GM10248 (cell line): Measurements from ENCODE around the gene RNF13.
"Not testable (repeated sequence)": the region's sequence is repeated elsewhere in the genome, so short reads cannot be mapped to it uniquely, and the experiment has no call there.

Source experiments
- CTCF ChIA-PET: fragments of 300-600 bp; sonication (Branson Sonifier 250); formaldehyde crosslinking; extraction: SDS; loops from one replicate; lab custom pipeline; 2021; ENCODE audit warnings: antibody characterized with exemption; lab: Yijun Ruan, JAX
- POLR2A ChIA-PET: fragments of 350-650 bp; sonication (Branson Sonifier 250); formaldehyde crosslinking; extraction: SDS; loops from one replicate; lab custom pipeline; 2020; ENCODE audit warnings: antibody characterized with exemption; lab: Yijun Ruan, JAX
- DNase-seq: peaks from one replicate; pipeline ENCODE4 v3.0.0; 2012; ENCODE audit errors: extremely low spot score
- CTCF ChIP-seq: IDR thresholded peaks from 2 replicates; pipeline ENCODE4 v1.5.1; 2012; ENCODE audit warnings: mild to moderate bottlenecking, low read depth; ENCODE audit errors: extremely low read depth, missing control alignments, control extremely low read depth

Gene RNF13

GRCh38 chr3:149971403-149972075 is 158.5 kb downstream of the RNF13 start:
- DNase-seq, result peak; percentile 27
- no peak for TF ChIP-seq CTCF
- ChIA-PET CTCF (interaction anchor here (0.8 to 2.5 kb wide), 3 partner anchors 211 to 249 kb away, joined by 3 to 7 read pairs (median 4); no protein-coding TSS in a partner anchor), POLR2A (no interaction called here)

GRCh38 chr3:149975919-149976318 is 162.9 kb downstream of the RNF13 start:
- TF ChIP-seq CTCF, result peak; percentile 27
- no peak for DNase-seq
- ChIA-PET POLR2A (no interaction called here), CTCF (interaction anchor here (1.2 to 2.5 kb wide), 2 partner anchors 9 to 96 kb away, joined by 3 to 9 read pairs; no protein-coding TSS in a partner anchor)

DNA sequence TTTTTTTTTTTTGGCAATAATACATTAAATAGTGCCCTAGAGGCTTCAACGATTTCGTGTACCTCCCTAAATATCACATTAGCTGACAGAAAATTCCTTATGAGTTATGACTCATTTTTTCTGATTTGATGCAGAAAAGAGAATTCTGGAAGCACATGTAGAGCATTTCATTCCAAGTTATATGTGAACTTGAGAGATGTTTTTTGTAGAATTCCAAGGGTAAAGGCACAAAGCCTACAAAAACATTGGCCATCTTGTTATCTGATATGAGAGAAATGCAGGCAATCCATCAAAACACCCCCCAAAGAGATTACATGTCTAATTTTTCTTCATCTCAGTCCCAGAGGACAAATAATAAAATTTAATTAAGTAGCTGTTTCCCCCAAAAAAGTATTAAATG is 164.4 kb downstream of the RNF13 start:
- ChIA-PET CTCF (interaction anchor here (1.0 to 2.5 kb wide), 4 partner anchors 11 to 207 kb away, joined by 3 to 9 read pairs (median 4); no protein-coding TSS in a partner anchor), POLR2A (no interaction called here)
- no peak for TF ChIP-seq CTCF
- no peak for DNase-seq

DNA sequence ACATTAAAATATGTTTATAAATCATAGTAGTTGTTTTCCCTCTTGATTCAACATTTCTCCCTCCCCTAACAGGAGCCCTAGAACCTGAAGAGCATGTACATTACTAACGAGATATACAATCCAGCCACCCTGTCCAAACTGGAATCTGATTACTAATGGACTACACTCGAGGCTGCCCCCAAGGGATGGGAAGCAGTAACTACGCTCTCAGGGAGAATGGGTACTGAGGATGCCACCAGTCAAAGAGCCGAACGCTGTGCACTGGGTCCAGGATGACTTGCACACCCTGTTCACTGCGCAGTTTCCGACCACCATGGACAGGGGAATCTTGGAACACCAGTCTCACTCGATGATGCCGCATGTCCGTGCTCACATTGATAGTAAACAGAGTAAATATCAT is 169.0 kb downstream of the RNF13 start:
- POLR2A ChIA-PET, DNase-seq: not testable (repeated sequence)
- CTCF ChIA-PET, result interaction anchor here (1.3 kb wide), 1 partner anchor 211 kb away, joined by 4 read pairs; no protein-coding TSS in a partner anchor

DNA sequence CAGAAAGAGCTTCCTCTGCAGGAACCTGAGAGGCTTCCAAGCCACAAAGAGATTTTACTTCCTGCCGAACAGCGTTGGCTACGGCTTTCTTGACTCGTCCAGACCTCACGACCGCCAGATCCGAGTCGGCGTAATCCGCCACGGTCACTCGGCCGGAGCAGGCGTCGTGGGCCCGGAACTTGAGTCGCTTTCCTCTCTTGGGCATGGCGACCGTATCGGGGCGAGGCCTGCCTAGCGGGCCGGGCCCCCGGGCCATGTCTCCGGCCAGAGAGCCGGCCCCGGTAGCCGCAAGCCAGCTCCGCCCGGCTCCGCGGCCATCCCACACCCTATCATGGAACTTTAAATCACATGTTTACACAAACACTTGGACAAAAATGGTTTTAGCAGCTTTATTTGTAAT is 170.0 kb downstream of the RNF13 start:
- POLR2A ChIA-PET, DNase-seq: not testable (repeated sequence)
- CTCF ChIA-PET, result interaction anchor here (0.8 kb wide), 1 partner anchor 15 kb away, joined by 3 read pairs; no protein-coding TSS in a partner anchor

GRCh38 chr3:149983628-149984027 is 170.6 kb downstream of the RNF13 start:
- CTCF ChIA-PET, result interaction anchor here (0.8 to 1.1 kb wide), 2 partner anchors 16 to 26 kb away, joined by 3 read pairs; no protein-coding TSS in a partner anchor
- no peak for DNase-seq
- TF ChIP-seq CTCF, result no peak
- POLR2A ChIA-PET, result no interaction called here

DNA sequence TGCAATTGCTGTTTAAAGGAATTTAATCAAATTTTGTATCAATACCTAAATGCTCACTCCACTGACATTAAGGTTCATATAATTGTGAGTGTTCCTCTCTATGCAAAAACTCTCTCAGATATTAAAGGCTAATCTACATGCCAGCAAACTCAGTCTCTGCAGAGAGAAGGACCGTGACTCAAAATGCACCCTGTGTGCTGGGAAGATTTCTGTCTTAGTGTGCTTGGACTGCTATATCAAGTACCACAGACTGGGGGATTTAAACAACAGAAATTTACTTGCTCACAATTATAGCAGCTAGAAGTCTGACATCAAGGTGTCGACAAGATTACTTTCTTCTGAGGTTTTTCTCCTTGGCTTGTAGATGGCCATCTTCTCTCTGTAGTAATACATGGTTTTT is 176.3 kb downstream of the RNF13 start:
- ChIA-PET CTCF (interaction anchor here (1.1 kb wide), 1 partner anchor 23 kb away, joined by 3 read pairs; no protein-coding TSS in a partner anchor), POLR2A (no interaction called here)
- TF ChIP-seq CTCF, result no peak
- no peak for DNase-seq
